ENCODE measurements around the gene NOX5. TPM values are rescaled to one million over a fixed set of nuclear protein-coding genes. Genes with fewer than 3 reads are reported as not detected.

The NOX5 gene
- total RNA-seq, 1 experiment from 2014 or later: 0.91 TPM

DNA sequence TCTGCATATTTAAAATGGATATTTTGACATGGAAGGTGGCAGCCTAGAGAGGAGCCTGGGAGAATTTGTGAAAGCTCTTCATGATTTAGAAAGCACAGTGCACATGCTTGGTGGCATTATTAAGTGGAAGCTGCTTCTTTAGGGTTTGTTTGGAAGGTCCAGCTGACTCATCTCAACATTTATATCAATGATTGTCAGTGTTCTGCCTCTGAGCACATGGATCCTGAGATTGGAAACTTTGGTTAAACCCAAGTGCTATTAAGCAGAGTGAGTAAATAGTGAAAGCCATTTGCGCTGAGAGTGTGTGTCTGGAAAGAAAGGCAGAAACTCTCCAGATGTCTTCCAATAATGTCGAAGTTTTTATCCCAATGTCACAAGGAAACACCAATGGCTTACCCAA, 7.4 kb downstream of the NOX5 start:
- no TSS peak for BruUV-seq (replicated peaks)
- H3K9me3 ChIP-seq (ENCODE audit: control insufficient read depth in 1 of 2, insufficient read depth in 1 of 2, low read depth in 1 of 2, low read length in 2 of 2): no peaks in the 10 kb centered on the region
- H3K4me1 ChIP-seq (ENCODE audit: control insufficient read depth in 1 of 2, insufficient read depth in 2 of 2, low read length in 2 of 2): no peaks in the 10 kb centered on the region
- ChIA-PET CTCF (interaction anchor here (1.8 kb wide), 1 partner anchor 10 kb away, joined by 11 read pairs; no protein-coding TSS in a partner anchor), RAD21 (ENCODE audit: low non-redundant PET in 1 of 2, low total read pairs in 2 of 2, uncharacterized antibody in 2 of 2, unreplicated experiment in 2 of 2) (no interaction called here), POLR2A (no interaction called here)
- H3K27me3 ChIP-seq (ENCODE audit: insufficient read depth, low read length): no peaks in the 10 kb centered on the region
- TF ChIP-seq, protein P1, sequence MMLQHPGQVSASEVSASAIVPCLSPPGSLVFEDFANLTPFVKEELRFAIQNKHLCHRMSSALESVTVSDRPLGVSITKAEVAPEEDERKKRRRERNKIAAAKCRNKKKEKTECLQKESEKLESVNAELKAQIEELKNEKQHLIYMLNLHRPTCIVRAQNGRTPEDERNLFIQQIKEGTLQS (IDR thresholded peaks at IDR 0.05): no peak
- TF ChIP-seq POLR2A (IDR thresholded peaks at IDR 0.05; ENCODE audit: borderline replicate concordance, extremely low read depth, insufficient read depth, insufficient read length): no peak
- TF ChIP-seq, protein P2, sequence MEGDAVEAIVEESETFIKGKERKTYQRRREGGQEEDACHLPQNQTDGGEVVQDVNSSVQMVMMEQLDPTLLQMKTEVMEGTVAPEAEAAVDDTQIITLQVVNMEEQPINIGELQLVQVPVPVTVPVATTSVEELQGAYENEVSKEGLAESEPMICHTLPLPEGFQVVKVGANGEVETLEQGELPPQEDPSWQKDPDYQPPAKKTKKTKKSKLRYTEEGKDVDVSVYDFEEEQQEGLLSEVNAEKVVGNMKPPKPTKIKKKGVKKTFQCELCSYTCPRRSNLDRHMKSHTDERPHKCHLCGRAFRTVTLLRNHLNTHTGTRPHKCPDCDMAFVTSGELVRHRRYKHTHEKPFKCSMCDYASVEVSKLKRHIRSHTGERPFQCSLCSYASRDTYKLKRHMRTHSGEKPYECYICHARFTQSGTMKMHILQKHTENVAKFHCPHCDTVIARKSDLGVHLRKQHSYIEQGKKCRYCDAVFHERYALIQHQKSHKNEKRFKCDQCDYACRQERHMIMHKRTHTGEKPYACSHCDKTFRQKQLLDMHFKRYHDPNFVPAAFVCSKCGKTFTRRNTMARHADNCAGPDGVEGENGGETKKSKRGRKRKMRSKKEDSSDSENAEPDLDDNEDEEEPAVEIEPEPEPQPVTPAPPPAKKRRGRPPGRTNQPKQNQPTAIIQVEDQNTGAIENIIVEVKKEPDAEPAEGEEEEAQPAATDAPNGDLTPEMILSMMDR (IDR thresholded peaks at IDR 0.05 in 2 of 3, conservative IDR thresholded peaks at IDR 0.05 in 1 of 3; ENCODE audit: borderline replicate concordance in 1 of 3, insufficient read depth in 1 of 3, low read depth in 2 of 3, low read length in 2 of 3): no peak
- no peak for TF ChIP-seq ZFX (IDR thresholded peaks at IDR 0.05)
- no peak for TF ChIP-seq FOSL1 (IDR thresholded peaks at IDR 0.05; ENCODE audit: low read depth)
- TF ChIP-seq CEBPB (IDR thresholded peaks at IDR 0.05; ENCODE audit: low read depth): no peak
- TF ChIP-seq JUND (IDR thresholded peaks at IDR 0.05): no peak
- no peak for TF ChIP-seq EZH2 (IDR thresholded peaks at IDR 0.05)
- TF ChIP-seq POLR2AphosphoS5 (IDR thresholded peaks at IDR 0.05; ENCODE audit: low read depth, low read length): no peak
- no peak for TF ChIP-seq YY1 (IDR thresholded peaks at IDR 0.05; ENCODE audit: extremely low read depth, insufficient replicate concordance, low read depth, low read length)
- TF ChIP-seq CBX3 (IDR thresholded peaks at IDR 0.05; ENCODE audit: low read depth): no peak
- no peak for TF ChIP-seq SRF (IDR thresholded peaks at IDR 0.05; ENCODE audit: low read depth)
- TF ChIP-seq ZNF274 (IDR thresholded peaks at IDR 0.05; ENCODE audit: low read depth, low read length): no peak
- no peak for TF ChIP-seq SP1 (IDR thresholded peaks at IDR 0.05; ENCODE audit: low read depth)
- no peak for TF ChIP-seq SIN3A (IDR thresholded peaks at IDR 0.05; ENCODE audit: low read depth)
- TF ChIP-seq EGR1 (IDR thresholded peaks at IDR 0.05; ENCODE audit: low read depth): no peak
- TF ChIP-seq, protein P3, sequence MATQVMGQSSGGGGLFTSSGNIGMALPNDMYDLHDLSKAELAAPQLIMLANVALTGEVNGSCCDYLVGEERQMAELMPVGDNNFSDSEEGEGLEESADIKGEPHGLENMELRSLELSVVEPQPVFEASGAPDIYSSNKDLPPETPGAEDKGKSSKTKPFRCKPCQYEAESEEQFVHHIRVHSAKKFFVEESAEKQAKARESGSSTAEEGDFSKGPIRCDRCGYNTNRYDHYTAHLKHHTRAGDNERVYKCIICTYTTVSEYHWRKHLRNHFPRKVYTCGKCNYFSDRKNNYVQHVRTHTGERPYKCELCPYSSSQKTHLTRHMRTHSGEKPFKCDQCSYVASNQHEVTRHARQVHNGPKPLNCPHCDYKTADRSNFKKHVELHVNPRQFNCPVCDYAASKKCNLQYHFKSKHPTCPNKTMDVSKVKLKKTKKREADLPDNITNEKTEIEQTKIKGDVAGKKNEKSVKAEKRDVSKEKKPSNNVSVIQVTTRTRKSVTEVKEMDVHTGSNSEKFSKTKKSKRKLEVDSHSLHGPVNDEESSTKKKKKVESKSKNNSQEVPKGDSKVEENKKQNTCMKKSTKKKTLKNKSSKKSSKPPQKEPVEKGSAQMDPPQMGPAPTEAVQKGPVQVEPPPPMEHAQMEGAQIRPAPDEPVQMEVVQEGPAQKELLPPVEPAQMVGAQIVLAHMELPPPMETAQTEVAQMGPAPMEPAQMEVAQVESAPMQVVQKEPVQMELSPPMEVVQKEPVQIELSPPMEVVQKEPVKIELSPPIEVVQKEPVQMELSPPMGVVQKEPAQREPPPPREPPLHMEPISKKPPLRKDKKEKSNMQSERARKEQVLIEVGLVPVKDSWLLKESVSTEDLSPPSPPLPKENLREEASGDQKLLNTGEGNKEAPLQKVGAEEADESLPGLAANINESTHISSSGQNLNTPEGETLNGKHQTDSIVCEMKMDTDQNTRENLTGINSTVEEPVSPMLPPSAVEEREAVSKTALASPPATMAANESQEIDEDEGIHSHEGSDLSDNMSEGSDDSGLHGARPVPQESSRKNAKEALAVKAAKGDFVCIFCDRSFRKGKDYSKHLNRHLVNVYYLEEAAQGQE (IDR thresholded peaks at IDR 0.05; ENCODE audit: low read depth): no peak
- TF ChIP-seq ELF1 (IDR thresholded peaks at IDR 0.05; ENCODE audit: borderline replicate concordance, low read depth): no peak
- TF ChIP-seq EZH2phosphoT487 (IDR thresholded peaks at IDR 0.05; ENCODE audit: borderline replicate concordance): no peak
- TF ChIP-seq, protein P4, sequence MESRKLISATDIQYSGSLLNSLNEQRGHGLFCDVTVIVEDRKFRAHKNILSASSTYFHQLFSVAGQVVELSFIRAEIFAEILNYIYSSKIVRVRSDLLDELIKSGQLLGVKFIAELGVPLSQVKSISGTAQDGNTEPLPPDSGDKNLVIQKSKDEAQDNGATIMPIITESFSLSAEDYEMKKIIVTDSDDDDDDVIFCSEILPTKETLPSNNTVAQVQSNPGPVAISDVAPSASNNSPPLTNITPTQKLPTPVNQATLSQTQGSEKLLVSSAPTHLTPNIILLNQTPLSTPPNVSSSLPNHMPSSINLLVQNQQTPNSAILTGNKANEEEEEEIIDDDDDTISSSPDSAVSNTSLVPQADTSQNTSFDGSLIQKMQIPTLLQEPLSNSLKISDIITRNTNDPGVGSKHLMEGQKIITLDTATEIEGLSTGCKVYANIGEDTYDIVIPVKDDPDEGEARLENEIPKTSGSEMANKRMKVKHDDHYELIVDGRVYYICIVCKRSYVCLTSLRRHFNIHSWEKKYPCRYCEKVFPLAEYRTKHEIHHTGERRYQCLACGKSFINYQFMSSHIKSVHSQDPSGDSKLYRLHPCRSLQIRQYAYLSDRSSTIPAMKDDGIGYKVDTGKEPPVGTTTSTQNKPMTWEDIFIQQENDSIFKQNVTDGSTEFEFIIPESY (IDR thresholded peaks at IDR 0.05; ENCODE audit: extremely low read depth, insufficient replicate concordance, low read length): no peak
- H3K4me3 ChIP-seq (replicated peaks in 1 of 2; ENCODE audit: low read depth in 1 of 2, low read length in 2 of 2): no peak overlapping the region
- H3K79me2 ChIP-seq (ENCODE audit: insufficient read depth, low read length): no peaks in the 10 kb centered on the region
- H3K4me2 ChIP-seq (ENCODE audit: low read length): no peak overlapping the region
- no peaks in the 10 kb centered on the region for H4K20me1 ChIP-seq (ENCODE audit: insufficient read depth)
- DNase-seq (ENCODE audit: low read depth, low spot score) (no peak), ATAC-seq (no peak)
- no peaks in the 10 kb centered on the region for H3K9me2 ChIP-seq (ENCODE audit: insufficient read depth)
- H2AFZ ChIP-seq (ENCODE audit: low read depth, low read length, poor library complexity, severe bottlenecking): peak overlapping the region; percentile 22
- intact Hi-C loops (cut with micrococcal nuclease): no loop called here
- H3K36me3 ChIP-seq (ENCODE audit: control insufficient read depth in 1 of 2, insufficient read depth in 2 of 2, low read length in 2 of 2): no peaks in the 10 kb centered on the region
- H3K9ac ChIP-seq (ENCODE audit: low read length): no peak overlapping the region
- H3K27ac ChIP-seq (ENCODE audit: low read depth, low read length): no peak overlapping the region
